GF-D8 (cell line): ENCODE measurements around the gene LEPR.
"Not testable (repeated sequence)": the region's sequence is repeated elsewhere in the genome, so short reads cannot be mapped to it uniquely, and the experiment has no call there.

Experiments
- DNase-seq: peaks from one replicate; lab custom pipeline; 2025; lab: John Stamatoyannopoulos, UW

LEPR gene, protein sequence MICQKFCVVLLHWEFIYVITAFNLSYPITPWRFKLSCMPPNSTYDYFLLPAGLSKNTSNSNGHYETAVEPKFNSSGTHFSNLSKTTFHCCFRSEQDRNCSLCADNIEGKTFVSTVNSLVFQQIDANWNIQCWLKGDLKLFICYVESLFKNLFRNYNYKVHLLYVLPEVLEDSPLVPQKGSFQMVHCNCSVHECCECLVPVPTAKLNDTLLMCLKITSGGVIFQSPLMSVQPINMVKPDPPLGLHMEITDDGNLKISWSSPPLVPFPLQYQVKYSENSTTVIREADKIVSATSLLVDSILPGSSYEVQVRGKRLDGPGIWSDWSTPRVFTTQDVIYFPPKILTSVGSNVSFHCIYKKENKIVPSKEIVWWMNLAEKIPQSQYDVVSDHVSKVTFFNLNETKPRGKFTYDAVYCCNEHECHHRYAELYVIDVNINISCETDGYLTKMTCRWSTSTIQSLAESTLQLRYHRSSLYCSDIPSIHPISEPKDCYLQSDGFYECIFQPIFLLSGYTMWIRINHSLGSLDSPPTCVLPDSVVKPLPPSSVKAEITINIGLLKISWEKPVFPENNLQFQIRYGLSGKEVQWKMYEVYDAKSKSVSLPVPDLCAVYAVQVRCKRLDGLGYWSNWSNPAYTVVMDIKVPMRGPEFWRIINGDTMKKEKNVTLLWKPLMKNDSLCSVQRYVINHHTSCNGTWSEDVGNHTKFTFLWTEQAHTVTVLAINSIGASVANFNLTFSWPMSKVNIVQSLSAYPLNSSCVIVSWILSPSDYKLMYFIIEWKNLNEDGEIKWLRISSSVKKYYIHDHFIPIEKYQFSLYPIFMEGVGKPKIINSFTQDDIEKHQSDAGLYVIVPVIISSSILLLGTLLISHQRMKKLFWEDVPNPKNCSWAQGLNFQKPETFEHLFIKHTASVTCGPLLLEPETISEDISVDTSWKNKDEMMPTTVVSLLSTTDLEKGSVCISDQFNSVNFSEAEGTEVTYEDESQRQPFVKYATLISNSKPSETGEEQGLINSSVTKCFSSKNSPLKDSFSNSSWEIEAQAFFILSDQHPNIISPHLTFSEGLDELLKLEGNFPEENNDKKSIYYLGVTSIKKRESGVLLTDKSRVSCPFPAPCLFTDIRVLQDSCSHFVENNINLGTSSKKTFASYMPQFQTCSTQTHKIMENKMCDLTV

DNA sequence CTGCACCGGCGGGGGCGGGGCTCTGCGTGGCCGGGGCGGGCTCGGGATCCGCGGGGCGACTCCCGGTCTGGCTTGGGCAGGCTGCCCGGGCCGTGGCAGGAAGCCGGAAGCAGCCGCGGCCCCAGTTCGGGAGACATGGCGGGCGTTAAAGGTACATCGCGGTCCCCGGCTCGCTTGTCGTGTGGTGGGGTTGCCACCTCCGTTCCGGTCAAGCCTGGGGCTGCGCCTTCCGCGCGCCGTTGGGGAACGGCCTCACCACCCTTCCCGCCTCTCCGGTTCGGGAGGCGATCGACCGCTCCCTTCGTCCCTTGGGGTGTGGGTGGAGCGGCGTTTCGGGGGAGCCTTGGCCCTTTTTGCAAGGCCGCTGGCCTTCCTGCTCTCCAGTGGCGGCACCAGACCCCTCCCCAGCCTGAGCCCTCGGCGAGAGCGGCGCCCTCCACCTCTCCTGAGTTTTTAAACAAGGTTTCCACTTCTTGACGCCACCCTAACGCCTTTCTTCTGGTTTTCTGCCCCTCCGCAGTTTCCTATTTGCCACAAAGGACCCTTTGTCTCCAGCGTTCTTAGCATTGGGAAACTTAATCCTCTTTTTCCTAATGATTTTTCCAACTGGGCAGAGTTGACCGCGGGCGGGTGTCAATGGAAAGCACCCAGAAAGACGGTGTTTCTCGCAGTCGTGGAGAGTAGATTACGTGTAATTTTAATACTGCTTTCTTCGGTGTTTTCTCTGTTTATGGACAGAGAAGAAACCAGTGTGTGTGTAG lies at the start of gene LEPR, which contains the start of gene LEPROT:
Gene LEPR (plus strand): TSS at position 79 of the 761 bp plus-strand sequence. CDS start 144,898 bp downstream, outside the sequence.
Gene LEPROT (plus strand): TSS at position 79 of the 761 bp plus-strand sequence. CDS start 57 bp downstream, at position 136.
- DNase-seq, result peak; percentile 31

DNA sequence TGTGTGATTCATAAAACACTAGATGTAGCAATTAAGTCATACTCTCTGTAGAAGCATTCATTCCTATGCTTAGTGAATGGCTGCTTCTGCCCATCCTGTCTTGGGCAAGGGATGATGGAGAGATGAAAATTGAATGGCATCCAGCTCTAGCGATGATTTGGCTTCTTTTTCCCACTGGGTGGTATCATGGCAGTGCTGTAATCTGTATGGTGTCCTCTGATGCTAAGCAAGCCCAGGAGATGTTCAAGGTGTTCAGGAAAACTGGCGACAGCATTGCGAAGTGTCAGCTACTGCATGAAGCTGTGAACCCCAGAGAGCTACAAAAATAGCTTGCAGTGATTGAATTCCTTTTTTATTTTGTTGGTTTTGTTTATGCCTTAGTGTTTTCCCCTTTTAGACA lies 48.9 kb upstream of the LEPR start:
- no peak for DNase-seq

DNA sequence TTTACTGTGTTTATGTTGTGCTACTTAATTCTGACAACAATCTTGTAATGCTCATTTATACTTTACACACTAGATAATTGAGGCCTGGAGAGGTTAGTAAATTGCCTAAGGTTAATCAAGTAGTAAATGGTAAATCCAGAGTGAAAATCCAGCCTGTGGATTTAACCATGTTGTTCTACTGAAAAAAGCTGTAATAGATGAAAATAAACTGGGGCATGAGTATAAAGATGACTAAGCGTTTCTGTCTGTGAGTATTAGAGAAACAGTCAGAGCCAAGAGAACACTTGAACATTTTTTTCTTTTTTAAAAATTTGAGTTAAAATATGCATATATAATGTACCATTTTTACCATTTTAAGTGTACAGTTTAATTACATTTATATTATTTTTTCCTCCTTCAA lies 47.9 kb upstream of the LEPR start:
- DNase-seq, result no peak

DNA sequence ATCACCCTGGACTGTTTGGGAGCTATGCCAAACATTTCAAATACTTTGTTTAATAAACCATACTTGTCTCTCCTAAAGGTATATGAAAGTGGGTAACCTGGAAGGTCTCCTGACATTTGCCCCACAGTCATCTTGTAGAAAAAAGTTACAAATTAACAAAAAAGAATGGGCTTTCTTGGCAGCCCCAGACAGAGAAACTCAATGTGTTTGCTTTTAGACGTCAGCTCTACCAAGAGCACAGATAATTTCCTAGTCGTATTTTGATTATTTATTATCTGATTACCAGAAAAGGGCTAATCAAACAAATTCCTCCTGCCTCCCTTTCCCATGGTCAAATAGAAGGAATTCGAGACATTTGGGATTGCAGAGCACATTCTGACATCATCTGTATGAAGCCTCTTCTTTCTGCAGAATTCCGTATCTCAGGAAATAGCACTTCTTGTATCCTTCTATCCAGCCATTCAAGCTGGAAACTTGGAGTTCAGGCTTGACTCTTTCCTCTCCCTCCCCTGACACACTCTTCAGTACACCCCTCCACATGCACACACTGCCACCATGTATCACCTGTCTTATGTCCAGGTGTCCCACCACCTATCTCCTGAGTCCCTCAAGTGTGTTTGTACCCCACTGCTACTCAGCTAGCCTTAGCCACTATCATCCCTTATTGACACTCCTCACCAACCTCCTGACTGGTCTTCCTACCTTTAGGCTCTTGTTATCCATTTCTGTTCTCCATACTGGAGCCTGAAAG lies 42.8 kb upstream of the LEPR start:
- no peak for DNase-seq

DNA sequence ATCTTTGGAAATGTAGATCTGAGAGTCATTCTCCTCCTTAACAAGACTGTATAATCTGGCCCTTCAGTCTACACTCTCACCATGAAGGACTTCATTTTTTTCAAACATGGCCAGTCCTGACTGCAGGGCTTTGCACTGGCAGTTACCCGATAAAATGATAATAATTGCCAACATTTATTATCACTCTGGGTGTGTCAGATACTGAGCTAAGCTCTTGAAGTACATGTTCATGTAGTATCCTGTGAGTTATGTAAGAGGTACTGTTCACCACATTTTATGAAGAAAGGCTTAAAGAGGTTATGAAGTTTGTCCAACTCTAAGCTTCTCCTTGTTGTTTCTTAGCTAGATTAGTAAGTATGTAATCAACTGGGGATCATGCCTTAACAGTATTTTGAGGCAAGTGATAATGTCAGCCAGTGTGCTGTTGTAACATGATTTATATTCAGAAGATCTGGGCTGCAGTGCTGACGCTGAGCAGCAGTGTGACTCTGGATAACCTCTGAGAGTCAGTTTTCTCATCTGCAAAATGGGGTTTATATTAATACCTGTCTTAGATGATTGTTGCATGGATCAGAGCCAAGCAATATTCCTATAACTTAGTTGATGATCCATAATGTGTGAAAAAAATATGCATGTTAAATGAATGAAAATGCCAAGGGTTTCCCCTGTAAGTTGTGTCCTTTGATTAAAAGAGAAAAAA lies 42.1 kb upstream of the LEPR start:
- DNase-seq, result no peak

DNA sequence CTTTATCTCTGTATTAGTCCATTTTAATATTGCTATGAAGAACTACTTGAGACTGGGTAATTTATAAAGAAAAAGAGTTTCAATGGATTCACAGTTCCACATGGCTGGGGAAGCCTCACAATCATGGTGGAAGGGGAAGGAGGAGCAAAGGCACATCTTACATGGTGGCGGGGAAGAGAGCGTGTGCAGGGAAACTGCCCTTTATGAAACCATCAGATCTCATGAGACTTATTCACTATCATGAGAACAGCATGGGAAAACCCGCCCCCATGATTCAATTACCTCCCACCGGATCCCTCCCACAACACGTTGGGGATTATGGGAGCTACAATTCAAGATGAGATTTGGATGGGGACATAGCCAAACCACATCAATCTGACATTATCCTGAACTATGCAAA lies 36.0 kb upstream of the LEPR start:
- DNase-seq, result not testable (repeated sequence)

DNA sequence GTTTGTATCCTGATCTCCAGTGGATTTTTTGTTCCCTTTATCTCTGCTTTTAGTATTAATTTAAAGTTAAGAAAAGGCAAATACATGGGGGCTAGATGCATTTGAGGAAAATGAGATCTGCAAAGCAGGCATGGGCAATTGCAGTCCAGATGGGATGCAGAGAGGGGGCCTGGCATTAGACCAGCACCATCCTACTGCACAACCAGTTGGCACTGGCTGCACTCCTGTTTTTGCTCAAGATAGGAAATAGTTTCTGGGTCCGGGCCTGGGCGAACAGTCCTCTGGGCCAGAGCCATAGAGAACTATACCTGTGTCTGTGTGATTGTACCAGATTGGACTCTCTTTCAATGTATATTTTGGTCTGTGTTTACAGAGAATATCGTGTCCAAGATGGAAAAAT lies 34.0 kb upstream of the LEPR start:
- no peak for DNase-seq

DNA sequence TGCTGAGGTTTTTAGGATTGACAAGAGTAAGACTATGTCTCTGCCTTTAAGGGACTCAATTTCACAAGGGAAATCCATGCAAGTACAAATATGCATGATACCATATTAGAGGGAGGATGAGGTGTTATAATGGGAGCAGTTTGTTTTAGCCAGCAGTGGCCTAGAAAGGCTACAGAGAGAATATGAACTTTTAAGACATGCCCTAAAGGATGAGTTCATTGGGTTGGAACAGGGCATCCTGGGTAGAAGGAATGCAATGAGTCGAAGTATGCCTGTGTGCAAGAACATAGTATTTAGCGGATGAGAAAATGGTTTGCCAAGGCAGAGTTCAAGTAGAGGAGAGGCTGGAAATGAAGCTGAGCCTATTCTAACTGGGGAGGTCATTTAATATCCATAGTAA lies 32.6 kb upstream of the LEPR start:
- no peak for DNase-seq

DNA sequence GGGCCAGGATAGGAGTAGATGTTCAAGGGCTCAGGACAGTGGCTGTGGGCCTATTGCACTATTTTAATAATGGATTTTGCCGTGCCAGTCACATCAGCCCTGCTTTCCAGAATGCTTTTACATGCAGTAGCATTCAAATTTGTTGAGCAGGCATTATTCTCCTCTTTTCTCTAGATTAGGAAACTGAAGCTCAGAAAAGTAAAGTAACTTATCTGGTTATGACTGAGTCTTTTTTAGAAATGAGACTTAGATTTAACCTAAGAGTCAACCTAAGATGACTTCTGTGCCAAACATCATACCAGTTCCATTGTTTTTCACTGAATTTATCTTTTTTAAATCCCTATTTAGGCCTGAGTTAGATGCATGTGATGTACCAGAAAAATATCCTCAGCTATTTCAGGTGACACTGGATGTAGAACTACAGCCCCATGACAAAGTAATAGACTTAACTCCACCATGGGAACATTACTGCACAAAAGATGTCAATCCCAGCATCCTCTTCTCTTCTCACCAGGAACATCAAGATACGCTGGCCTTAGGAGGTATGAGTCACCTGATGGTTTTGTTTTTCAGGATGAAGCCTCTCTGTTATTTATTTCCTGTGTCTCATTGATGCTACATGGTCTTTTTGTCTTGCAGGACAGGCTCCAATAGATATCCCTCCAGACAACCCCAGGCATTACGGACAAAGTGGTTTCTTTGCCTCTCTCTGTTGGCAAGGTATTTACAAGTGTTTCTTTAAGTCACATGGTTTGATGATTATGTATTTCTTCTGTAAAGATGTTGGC lies 31.4 kb upstream of the LEPR start:
- DNase-seq, result no peak

DNA sequence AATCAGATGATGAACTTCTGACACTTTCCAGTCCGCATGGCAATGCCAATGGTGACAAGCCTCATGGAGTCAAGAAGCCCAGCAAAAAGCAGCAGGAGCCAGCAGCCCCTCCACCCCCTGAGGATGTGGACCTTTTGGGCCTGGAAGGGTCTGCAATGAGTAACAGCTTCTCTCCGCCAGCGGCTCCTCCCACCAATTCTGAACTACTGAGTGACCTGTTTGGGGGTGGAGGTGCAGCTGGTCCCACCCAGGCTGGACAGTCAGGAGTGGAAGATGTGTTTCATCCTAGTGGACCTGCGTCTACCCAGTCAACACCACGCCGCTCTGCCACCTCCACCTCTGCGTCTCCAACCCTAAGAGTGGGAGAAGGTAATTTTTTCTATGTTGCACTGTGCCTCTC lies 28.0 kb upstream of the LEPR start:
- DNase-seq, result no peak

DNA sequence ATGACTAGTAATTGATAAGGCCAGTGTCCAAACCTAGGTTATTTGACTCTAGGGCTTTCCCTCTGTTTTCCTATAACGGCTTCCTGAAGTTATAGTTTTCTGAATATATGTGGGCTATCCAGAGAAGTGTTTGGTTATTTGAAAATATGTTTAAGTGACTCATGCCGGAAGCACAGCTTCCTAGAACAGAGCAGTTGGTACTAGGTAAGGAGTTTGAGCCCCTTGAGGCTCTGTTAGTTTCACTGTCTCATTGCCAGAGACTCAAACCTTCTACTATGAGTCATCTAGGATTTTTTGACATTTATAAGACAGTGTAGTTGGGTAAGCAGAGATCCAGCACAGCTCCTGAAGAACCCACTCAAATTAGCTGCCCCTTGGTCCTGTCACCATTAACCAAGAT lies 27.1 kb upstream of the LEPR start:
- no peak for DNase-seq

DNA sequence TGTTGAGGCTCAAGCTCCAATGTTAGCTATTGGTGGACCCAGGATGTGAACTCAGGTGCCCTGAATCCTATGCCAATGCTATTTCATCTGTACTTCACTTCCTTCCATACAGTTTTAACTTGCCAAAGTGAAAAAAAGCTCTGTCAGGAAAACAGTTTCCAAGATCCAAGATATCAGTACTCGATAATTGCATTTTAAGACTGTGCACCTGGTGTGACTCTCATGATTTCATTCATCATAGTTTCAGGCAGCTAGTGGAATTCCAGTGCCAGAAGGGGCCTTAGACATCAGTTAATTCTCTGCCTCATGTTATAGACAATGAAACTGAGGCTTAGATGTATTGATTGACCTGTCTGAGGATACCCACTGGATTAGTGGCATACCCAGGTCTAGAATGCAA lies 26.5 kb upstream of the LEPR start:
- DNase-seq, result no peak

DNA sequence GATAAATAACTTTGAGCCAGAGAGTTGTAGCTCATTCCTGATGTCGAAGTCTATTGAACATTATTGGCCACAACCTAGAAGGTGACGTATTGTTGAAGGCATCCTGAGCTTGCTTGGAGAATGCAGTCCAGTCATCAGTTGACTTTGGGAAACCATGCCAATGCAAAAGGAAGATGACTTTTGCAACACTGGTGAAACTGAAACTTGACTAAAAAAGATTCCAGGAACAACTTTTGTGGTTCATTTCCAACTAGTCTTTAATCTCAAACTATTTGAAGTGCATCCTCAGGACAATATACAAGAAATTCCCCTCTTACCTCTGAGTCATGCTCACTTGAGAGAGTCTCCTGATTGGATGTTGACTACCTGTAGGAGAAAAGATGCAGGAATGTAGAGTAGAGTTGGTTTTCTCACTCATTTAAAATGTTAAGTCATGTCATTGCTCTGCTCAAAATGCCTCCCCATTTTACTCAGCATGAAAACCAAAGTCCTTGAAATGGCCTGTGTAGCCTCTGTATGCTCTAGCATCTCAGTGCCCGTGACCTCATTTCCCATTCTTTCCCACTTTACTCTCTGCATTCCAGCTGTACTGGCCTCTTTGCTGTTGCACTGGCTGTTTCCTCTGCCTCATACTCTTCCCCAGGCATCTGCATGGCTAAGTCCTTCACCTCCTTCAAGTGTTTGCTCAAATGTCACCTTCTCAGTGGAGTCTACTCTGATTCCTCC lies 24.4 kb upstream of the LEPR start:
- DNase-seq, result no peak

DNA sequence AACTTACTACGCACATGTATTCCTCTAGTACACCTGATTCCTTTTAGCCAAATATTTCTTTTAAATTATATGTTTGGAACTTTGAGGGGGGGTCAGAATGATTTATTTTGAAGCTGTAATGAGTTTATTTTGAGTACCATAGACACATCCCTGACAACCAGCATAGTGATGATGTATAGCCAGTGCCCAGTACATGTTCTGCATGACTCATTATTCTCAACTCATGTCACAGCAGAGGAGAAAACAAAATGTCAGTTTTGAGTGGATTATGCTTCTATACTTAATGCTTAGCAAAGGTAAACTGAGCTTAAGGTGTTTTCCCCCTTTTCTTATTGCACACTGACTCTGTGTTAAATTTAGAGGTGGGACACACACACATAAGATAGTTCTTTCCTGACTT lies 22.4 kb upstream of the LEPR start:
- no peak for DNase-seq

DNA sequence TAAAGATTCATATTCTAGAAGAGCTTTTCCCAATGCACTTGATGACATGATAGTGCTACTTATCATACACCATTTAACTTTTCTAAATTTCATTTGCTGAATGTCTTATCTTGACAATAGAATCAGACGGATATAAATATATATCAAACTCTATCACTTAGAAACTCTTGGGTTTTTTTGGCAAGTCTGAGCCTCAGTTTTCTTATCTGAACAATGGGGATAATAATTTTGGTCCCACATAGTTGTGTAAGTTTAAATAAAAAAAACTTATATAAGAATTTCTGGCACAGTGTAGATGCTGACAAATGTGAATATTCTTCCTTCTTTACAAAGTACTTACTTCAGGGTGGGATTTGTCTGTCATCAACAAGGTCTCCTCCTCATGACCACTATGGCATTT lies 21.5 kb upstream of the LEPR start:
- DNase-seq, result no peak

DNA sequence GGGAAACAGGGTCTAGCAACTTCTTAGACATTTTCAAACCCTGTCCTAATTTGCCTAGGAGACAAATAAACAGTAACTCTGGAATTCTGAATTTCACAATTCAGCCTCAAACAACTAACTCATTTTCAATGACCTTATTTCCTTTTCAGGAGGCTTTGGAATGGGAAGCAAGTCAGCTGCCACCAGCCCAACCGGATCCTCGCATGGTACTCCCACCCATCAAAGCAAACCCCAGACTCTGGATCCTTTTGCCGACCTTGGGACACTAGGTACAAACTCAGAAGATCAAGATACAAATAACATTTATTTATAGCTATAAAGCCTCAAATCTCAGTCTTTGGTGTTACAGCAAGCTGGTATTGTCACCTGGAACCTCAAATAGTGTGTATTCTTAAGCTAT lies 18.9 kb upstream of the LEPR start:
- DNase-seq, result no peak

DNA sequence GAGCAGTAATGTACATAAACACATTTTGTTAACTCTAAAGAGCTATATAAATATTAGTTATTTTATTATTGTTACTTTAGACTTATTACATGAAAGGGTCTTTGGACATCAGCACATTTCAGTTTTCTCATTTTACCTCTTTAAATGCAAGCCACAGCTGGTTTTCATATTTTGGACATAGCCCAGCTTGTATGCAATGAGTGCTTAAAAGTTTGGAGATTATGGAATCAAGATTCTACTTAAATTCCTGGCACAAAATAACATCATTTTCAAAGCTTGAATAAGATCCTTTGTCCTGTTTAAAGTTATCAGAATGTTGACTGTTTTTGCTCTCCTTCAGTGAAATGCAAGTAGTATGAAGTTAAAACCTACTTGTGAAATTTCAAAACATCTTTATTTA lies 15.5 kb upstream of the LEPR start:
- DNase-seq, result no peak

DNA sequence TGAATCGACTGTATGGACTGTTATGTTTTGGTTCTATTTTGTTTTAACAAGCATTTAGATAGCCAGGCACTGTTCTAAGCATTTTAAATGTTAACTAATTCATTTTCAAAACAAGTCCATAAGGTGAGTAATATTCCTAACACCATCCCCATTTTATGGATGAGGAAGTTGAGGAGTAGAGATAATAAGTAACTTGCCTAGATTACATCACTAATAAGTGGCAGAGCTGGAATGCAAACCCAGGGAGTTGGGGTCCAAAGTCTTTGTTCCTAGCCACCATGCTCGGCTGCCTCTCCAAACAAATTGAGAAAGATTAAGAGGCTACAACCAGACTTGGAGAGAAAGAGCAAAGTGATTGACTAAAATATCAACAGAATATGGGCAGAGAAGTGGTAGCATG lies 12.6 kb upstream of the LEPR start:
- DNase-seq, result no peak

DNA sequence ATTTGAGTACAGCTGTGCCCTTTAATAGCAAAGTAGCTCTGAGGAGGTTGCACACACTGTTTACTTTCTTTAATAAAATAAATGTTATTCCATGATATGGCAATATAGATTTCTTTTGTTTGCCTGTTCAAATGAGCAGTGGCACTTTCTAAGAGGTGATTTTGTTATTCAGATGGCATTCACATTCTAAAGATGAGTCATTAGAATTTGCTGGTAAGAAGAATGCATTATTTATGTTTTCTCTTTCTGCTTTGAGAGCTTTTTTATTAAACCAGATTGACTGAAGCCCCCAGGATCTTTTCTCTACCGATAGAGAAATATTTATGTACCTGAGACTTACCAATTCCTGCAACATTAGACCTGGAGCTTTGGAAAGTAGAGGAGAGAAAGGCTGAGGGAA lies 11.2 kb upstream of the LEPR start:
- DNase-seq, result no peak
